NCI-H446 (cell line): ENCODE results near the gene NMNAT1.
"Not testable (repeated sequence)": the region's sequence is repeated elsewhere in the genome, so short reads cannot be mapped to it uniquely, and the experiment has no call there.

ENCODE experiments used
- DNase-seq, 2 experiments: peaks; one replicate each; lab custom pipeline; 2025; lab: John Stamatoyannopoulos, UW

NMNAT1 gene

DNA sequence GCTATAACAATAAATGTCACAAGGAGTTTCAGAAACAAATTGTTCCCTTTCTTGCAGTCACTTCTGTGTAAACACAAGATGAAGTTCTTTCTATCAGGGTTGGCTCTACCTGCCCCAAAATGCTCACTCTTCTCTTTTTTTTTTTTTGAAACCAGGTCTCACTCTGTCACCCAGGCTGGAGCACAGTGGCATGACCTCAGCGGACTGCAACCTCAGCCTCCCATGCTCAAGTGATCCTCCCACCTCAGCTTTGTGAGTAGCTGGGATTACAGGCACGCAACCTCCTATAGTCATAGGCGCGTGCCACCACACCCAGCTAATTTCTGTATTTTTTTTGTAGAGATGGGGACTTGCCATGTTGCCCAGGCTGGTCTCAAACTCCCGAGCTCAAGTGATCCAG, 22.7 kb upstream of the NMNAT1 start:
- no peak for DNase-seq

DNA sequence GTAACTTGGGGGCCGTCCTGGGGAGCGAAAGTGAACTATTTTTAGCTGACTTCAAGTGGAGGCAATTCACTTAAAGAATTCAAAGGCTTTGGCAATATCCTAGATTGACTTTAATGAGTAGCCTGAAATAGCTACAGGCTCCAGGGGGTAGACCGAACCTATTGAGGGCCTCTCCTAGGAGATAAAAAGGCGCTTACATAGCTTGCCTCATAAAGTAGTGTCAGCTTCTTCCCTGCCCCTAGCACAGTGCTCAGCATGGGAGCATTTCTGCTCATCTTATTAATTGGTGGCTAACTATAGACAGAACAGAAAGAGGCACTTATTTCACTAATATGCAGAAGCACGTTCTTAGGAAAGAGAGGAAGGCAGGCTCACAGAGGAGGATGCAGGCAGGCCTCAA, 20.9 kb upstream of the NMNAT1 start:
- no peak for DNase-seq

DNA sequence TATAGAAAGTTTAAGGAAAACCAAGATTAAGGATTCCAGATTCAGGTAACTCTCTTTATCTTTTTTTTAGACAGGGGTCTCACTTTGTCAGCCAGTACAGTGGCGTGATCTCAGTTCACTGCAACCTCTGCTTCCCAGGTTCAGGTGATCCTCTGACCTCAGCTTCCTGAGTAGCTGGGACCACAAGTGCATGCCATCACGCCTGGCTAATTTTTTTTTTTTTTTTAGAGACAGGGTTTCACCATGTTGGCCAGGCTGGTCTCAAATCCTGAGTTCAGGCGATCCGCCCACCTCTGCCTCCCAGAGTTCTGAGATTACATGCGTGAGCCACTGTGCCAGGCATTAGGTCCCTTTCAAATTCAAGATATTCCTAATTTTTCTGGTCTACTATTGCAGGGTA, 16.0 kb upstream of the NMNAT1 start:
- DNase-seq, result no peak

DNA sequence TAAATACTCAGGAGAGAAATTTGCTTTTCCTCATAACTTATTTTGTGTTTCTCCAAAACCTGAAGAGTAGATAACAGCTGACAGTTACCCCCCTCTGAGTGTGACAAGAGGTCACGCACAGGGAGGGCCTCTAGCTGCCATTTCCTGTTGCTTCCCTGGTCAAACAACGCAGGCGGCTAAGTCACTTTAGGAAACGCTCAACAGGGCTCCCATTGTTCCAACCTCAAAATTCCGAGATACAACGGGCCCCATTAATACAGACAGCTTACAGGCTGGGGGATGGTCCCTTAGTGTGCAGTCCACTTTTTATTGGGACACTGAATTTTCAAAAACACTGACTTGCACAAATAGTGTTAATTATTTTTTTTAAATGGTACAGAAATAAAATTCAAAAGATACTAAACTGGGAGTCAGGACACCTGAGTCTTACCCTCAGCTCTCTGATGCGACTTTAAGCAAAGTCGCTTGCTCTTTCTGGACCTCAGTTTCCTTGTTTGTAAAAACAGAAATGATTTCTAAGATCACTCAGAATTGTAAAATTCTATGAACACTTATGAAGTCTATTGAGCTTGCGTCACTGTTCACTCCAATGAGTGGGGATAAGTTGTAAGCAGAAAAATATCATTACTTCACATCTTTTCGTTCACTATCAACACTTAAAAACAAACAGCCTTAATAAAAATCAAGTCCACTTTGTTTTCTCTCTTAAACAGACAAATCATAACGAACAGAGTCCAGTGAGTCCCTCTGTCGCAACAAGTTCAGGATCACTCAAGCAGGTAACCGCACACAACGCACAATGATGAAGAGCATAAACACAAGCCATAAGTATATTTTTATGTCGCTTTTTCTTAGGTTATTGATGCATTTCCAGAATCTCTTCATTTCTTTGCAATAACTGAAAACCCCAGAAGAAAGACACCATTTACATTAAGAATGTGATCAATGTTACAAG, 13.6 kb upstream of the NMNAT1 start:
- DNase-seq, result no peak

DNA sequence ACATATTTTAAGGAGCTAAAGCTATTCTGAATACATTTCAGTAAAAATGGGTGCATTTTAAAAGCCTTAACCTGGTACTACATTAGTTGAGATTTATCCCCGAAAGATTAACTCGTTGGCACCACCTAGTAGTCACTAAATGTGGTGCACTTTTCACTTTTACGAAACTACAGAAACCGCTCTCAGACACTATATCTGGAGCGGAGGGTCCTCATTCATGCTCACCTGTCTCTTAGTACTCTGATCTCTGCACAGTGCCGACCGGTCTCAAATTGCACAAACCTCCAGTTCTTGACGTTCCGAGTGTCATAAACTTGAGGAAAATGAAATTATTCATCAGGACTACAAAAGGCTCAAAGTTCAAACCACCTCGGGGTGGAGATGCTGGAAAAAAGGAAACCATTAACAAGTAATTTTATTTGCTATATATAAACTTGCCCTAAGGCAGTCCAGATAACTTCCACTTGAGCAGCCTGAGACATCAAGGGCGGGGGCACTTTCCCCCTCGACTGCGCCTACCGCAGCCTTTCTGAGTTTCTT, 806 bp upstream of the NMNAT1 start:
- DNase-seq, result peak in 1 of 2 experiments; percentile 63

DNA sequence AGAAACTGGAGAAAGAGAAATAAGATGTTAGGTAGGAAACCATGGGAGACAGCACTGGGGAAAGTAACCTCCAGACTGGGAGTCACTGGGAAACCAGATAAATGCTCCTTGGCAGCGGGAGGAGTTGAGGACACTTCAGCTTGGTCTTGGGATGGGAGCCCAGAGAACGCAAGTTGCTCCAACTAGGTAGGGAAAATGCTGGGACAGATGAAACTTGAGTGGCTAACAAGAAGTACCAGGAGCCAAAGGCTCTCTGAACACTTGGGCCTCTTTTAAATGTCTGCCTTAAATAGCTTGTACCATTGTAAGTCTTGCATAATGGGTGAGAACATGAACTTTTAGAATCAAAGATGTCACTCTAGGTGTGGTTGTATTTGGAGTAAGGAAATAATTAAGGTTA, 3.0 kb downstream of the NMNAT1 start:
- no peak for DNase-seq

DNA sequence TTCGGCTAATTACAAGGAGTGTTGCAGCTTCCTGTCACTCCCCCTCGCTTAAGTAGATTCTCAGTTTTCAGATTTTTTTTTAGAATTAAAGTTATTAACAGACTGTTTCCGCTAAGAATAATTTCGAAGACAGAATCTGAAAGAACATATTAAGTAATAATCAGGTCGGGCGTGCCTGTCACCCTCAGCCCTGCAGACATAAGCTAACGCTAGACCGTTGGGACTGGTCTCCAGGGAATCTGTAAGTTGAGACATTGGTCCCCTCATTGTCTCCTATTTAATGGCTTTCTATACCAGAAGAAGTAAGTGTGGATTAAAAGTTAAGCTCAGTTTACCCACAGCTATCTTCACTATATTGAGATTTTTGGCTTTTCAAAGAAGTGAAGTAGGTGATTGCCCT, 14.5 kb downstream of the NMNAT1 start:
- DNase-seq, result no peak

DNA sequence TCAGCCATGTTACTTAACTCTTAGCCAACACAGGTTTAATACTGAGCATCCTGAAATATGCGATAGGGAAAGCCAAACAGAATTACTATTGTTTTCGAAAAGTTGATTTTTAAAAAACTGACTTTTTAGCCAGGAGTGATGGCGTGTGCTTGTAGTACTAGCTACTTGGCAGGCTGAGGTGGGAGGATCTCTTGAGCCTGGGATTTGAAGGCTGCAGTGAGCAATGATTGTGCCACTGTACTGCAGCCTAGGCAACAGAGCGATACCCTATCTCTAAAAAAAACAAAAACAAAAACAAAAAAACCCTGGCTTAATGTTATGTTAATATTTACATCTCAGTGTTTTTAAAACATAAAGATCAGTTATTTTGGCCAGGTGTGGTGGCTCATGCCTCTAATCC, 16.7 kb downstream of the NMNAT1 start:
- DNase-seq, result no peak

DNA sequence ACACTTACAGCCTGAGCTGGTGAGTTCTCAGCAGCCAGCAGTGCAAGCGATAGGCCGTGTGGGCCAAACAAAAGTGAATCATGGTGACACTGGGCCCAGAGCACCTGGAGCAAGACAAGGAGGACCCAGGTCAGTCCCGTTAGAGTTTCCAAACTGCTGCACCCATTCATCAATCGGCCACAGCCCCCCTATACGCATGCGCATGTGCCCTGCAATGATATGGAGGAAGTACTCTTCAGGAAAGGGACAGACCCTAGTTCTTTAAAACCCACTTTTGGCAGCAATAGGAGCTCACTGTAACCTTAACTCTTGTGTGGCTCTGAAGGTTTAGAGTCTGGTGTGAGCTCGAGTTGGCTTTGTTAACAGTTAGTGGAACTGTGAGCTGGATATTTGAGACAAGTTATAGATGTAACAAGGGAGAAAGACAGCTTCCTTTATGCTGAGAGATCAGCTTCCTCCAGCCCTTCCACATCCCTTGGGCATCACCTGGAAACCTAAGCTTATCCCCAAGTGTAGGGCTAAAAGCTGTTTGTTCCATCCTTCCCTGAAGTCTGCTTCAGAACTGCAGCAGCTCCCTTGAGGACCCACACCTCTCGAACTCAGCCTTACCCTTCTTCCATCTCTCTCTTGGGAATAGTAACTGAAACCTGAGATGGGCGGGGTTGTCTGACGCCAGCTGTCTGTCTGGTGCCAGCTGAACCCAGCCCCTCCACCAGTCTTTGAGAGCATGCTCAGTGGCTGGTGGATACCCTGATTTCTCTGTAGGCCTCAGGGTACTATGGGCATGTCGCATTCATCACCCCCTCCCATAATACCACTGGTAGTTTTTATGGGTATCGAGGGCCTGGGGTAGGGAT, 17.7 kb downstream of the NMNAT1 start:
- DNase-seq, result peak in 1 of 2 experiments; percentile 60

DNA sequence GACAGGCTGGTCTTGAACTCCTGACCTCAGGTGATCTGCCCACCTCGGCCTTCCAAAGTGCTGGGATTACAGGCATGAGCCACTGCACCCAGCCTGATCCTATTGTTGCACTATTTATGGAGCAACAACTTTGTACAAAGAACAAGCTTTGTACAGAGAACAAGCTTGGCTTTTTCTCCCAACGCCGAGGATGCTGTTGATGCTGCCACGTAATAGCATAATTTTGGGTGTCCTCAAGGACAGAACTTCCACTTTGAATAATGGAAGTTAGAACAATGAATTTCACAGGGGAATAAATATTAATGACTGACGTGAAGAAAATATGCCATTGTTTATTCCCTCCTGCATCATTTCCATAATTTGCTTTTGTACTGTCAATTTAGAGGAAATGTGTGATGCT, 41.0 kb downstream of the NMNAT1 start:
- no peak for DNase-seq

DNA sequence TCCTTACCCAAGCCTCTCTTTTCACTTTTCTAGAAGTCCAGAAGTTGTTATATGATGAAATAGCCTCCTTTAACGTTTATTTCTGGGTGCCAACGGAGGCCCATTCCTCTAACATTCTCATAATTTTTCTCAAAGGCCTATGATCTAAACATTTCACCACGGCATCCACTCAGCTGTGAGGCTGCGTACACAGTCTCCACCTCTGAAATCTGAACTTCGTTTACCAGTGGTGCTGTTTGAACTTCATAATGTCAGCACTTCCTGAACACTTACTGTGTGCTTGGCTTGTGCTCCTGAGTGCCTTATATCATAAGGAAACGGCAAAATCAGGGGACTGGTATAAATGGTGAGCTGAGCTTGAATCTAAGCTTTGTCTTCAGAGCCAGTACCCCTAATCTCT, 41.7 kb downstream of the NMNAT1 start:
- no peak for DNase-seq

DNA sequence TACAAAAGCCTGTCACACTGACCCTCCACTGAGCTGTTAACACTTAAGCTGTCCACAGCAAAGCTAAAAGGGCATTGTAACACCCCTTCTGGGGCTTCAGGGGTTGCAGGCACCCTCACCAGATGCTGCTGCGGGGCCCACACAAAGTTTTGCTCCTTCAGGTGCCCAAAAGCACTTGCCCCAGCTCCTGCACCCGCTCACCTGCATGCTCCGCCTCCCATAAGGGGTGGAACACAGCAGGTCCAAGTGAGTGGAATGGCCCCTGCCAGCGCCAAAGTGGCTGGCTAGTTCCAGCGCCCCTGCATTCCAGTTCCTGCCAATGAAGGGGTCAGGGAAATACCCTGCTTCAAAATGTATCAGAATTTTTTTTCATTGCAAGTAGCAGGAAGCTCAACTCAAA, 46.5 kb downstream of the NMNAT1 start:
- DNase-seq, result no peak

DNA sequence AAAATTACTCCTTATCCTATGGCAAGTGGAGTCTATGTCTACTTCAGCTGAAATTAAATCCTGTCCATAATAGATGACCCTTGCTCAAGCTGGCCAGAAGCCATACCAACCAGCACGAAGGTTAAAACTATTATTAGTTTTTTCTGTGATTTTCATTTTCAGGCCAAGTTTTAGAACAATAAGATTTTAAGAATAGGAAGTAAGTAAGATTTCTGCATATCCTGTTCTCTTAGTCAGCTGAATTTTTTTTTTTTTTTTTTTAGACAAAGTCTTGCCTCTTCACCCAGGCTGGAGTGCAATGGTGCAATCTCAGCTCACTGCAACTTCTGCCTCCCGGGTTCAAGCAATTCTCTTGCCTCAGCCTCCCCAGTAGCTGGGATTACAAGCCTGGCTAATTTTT, 47.7 kb downstream of the NMNAT1 start:
- no peak for DNase-seq

DNA sequence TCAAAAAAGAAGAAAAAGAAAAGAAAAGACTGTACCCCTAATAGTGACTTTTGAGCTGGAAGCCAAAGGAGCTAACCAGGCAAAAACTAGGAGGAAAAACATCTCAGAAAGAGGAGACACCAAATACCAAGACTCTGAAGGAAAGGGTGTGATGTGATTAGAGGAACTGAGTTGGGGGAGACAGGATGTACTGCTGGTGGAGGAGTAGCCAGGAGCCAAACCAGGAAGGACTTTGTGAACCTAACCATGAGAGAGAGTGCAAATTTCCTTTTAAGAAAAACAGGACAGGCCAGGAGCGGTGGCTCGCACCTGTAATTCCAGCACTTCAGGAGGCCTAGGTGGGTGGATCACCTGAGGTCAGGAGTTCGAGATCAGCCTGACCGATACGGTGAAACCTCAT, 49.6 kb downstream of the NMNAT1 start:
- DNase-seq, result no peak

DNA sequence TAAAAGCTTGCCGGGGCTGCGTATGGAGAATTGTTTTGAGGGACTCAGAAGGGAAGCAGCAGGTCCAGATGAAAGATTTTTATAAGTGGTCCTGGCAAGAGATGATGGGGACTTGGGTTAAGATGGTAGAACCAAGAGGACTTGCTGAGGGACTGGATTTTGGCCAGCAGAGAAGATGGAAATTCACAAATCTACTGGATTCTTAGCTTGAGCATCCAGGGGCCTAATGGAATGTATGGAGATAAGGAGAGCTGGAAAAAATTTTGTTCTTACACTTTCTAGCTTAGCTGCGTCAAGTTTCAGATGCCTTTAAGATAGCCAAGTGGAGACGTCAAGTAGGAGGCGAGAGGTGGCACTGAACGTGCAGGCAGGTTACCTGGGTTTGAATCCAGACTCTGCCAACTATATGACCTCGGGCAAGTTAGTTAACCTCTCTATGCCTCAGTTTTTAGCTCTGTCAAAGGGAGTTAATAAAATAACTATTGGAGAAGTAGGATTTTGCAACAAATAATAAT, 50.3 kb downstream of the NMNAT1 start:
- DNase-seq, result no peak

DNA sequence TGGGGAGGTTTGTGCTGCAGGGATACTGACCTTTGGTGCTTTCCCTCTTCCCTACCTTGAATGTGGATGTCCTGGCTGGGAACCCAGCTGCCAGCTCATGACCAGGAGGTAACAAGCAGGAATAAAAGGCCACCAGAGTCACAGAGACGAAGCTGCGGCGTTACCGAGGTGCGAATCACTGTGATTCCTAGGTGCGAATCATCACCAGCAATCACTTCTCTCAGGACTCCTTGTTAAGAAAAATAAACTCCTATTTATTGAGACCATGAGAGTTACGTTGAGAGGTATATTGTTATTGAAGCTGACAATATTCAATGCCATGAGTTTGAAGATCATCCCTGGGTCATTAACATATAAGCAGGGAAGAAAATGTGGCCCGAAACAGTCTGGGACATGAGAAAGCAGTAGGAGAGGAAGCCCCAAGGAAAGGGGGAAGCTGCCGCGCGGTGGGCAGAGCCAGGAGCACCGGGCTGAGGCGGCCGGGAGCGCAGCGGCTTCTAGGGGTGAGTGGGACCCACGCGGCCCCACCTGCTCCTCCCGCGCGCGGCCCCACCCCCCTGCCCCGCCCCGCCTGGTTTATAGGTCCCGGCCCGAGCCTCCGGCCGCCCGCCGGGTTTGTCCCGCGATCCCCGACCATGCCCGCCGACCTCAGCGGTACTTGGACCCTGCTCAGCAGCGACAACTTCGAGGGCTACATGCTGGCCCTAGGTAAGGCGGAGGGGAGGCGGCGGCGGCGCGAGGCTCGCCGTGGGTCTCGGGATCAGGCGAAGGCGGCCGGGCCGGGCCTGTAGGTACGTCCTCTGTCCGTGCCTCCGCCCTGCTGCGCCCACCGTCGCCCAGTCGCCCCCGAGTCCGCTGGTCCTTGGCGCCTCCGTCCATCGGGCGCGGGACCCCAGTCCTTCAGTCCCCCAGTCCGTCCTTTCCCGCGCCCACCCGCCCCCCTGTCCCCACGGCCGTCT, 53.6 kb downstream of the NMNAT1 start, which contains the start of gene RBP7:
TSS of gene RBP7 (plus strand) at position 605 of the 959 bp plus-strand sequence. CDS start at position 636, 31 bp downstream.
- DNase-seq, result no peak

DNA sequence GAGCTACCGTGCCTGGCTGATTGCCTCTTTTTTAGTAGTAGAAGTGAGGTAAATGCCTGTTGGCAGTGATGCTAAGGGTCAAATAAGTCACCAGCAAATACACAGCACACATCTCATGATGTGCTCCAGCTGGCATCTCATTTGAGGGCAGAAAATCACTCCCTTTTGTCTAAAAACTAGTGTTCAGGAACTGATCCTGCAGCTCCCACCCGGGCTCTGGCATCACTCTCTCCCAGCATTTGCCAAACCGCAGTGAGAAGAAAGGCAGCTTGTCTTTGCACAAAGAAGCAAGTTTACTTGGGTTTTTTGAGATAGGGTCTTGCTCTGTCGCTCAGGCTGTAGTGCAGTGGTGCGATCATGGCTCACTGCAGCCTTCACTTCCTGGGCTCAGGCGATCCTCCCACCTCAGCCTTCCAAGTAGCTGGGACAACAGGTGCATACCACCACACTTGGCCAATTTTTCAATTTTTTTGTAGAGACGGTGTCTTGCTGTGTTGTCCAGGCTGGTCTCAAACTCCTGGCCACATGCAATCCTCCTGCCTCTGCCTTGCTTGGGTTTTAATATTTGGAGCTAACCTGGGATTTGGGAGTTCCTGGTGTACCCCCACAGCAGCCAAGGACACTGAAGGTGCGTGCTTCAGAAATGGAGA, 57.9 kb downstream of the NMNAT1 start:
- no peak for DNase-seq

DNA sequence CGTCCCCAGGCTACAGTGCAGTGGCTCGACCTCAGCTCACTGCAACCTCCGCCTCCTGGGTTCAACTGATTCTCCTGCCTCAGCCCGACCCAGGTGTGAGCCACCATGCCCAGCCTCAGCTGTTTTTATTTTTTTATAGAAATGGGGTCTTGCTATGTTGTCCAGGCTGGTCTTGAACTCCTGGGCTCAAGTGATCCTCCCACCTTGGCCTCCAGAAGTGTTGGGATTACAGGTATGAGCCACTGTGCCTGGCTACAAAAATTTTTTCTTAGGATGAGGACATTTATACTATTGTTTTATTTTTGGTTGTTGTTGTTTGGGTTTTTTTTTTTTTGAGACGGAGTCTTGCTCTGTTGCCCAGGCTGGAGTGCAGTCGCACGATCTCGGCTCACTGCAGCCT, 62.0 kb downstream of the NMNAT1 start:
- DNase-seq, result not testable (repeated sequence)

DNA sequence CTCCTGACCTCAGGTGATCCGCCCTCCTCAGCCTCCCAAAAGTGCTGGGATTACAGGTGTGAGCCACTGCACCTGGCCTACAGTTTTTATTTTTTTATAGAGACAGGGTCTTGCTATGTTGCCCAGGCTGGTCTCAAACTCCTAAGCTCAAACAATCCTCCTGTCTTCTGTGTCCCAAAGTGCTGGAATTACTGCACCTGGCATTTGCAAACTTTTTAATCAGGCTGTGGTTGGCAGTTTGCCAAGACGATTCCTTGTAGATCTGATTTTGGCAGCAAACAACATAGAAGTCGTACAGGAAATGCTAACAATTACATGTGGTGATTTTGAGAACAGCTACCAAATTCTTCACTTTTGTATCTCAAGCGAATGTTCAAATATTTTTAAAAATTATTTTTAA, 63.9 kb downstream of the NMNAT1 start:
- DNase-seq, result peak in 1 of 2 experiments; percentile 19

DNA sequence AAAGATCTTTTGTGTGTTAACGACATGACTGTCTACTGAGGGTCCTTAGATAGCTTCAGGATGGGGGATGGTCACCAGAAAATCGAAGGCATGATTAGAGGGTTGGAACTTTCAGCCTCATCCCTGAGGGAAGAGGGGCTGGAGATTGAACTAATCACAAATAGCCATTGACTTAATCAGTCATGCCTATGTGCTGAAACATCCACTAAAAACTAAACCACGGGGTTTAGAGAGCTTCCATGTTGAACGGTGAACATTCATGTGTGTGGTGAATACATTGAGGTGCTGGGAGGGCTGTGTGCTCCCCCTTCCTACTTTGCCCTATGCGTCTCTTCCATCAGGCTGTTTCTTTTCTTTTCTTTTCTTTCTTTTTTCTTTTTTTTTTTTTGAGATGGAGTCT, 70.7 kb downstream of the NMNAT1 start:
- DNase-seq, result no peak

DNA sequence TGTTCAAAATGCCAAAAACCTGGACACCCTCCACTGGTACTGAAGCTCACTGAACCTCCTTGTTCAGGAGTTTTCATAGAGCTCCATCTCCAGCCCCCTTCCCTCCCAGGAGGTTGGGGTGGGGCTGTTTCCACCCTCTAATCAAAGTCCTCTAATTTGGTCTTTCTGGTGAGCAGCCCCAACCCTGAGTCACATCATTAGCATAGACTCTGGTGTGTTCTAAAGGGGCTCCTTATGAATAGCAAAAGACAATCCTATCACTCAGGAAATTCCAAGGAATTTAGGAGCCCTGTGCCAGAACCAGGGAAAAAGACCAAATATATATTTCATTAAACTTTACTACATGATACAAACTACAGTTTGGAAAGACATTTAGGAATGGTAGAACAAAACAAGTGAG, 76.3 kb downstream of the NMNAT1 start:
- no peak for DNase-seq
